MCF 10A (cell line): ENCODE results near the gene SLC5A3. TPM values are rescaled to one million over a fixed set of nuclear protein-coding genes. Genes with fewer than 3 reads are reported as not detected.

Source experiments
- BruUV-seq: library from RNA; stranded (reverse); fragments of 400-500 nt; replicated peaks from 2 replicates; lab custom pipeline; 2021; lab: Mats Ljungman, UMichigan
- CTCF ChIA-PET: fragments of 300-600 bp; sonication (Branson Sonifier 250); formaldehyde crosslinking; extraction: SDS; loops from one replicate; lab custom pipeline; 2021; ENCODE audit warnings: antibody characterized with exemption, inconsistent platforms; lab: Yijun Ruan, JAX
- POLR2A ChIA-PET: fragments of 300-600, 350-650 bp; sonication (Branson Sonifier 250); formaldehyde crosslinking; extraction: SDS; loops from one replicate; lab custom pipeline; 2020; ENCODE audit warnings: antibody characterized with exemption, inconsistent platforms; lab: Yijun Ruan, JAX
- DNase-seq: peaks from one replicate; pipeline ENCODE4 v3.0.0-alpha.2; 2018; ENCODE audit not compliant: unreplicated experiment
- H3K27ac Mint-ChIP-seq: one replicate; pipeline ENCODE4 v1.8.0; 2022; ENCODE audit warnings: mild to moderate bottlenecking, low read depth, mixed read lengths; ENCODE audit not compliant: unreplicated experiment
- H3K27me3 Mint-ChIP-seq: one replicate; pipeline ENCODE4 v1.8.0; 2022; ENCODE audit warnings: mixed read lengths; ENCODE audit not compliant: insufficient read depth, unreplicated experiment
- H3K36me3 Mint-ChIP-seq: one replicate; pipeline ENCODE4 v1.8.0; 2022; ENCODE audit warnings: mild to moderate bottlenecking, moderate library complexity, mixed read lengths; ENCODE audit not compliant: insufficient read depth, unreplicated experiment
- H3K4me1 Mint-ChIP-seq: one replicate; pipeline ENCODE4 v1.8.0; 2022; ENCODE audit warnings: mixed read lengths; ENCODE audit not compliant: insufficient read depth, unreplicated experiment
- H3K4me3 Mint-ChIP-seq: one replicate; pipeline ENCODE4 v1.8.0; 2022; ENCODE audit warnings: mild to moderate bottlenecking, moderate library complexity, mixed read lengths; ENCODE audit not compliant: unreplicated experiment
- H3K9me3 Mint-ChIP-seq: one replicate; pipeline ENCODE4 v1.8.0; 2022; ENCODE audit warnings: mixed read lengths; ENCODE audit not compliant: unreplicated experiment
- intact Hi-C: fragments of 100-400 bp; cut with micrococcal nuclease; formaldehyde crosslinking; loops from 2 replicates; pipeline ENCODE4 v1.14.1; 2022
- total RNA-seq: library from RNA; stranded (reverse); gene quantifications from 2 replicates; pipeline ENCODE4 v1.2.3, GENCODE V29; 2022
- TF ChIP-seq, protein P1 (sequence below): fragments of 200-600 bp; IDR thresholded peaks from one replicate; pipeline ENCODE4 v1.8.0; 2022; ENCODE audit warnings: antibody characterized with exemption, mild to moderate bottlenecking; ENCODE audit not compliant: unreplicated experiment

Gene SLC5A3
- total RNA-seq, 1 experiment from 2014 or later: 8.5 TPM

DNA sequence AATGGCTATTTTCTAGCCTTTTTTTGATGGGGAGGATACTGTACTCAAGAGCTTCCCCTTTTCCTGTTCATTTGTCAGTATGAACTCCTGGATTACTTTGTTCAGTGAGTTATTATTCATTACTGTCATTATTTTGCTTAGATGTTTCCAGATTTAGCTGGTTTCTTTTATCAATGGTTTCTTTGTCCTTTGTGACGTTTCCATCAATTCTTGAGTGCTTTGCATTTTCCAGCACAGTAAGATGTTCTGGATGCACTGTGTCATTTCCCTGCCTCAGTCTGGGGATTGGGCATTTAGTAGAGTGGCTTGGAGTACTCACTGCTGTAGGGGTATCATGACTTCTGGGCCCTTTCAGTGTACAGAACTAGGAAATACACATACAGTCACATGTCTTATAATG is 34.2 kb downstream of the SLC5A3 start:
- Mint-ChIP-seq H3K27me3 (no peaks in the 10 kb centered on the region), H3K27ac (no peak overlapping the region), H3K36me3 (peaks cover 5% of the 10 kb centered on the region), H3K4me3 (no peak overlapping the region), H3K4me1 (peaks cover 11% of the 10 kb centered on the region), H3K9me3 (no peaks in the 10 kb centered on the region)
- no peak for DNase-seq
- no TSS peak for BruUV-seq
- intact Hi-C loops: no loop called here
- TF ChIP-seq, protein P1, sequence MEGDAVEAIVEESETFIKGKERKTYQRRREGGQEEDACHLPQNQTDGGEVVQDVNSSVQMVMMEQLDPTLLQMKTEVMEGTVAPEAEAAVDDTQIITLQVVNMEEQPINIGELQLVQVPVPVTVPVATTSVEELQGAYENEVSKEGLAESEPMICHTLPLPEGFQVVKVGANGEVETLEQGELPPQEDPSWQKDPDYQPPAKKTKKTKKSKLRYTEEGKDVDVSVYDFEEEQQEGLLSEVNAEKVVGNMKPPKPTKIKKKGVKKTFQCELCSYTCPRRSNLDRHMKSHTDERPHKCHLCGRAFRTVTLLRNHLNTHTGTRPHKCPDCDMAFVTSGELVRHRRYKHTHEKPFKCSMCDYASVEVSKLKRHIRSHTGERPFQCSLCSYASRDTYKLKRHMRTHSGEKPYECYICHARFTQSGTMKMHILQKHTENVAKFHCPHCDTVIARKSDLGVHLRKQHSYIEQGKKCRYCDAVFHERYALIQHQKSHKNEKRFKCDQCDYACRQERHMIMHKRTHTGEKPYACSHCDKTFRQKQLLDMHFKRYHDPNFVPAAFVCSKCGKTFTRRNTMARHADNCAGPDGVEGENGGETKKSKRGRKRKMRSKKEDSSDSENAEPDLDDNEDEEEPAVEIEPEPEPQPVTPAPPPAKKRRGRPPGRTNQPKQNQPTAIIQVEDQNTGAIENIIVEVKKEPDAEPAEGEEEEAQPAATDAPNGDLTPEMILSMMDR: no peak
- ChIA-PET POLR2A (no interaction called here), CTCF (interaction anchor here (1.5 kb wide), 1 partner anchor 183 kb away, joined by 3 read pairs; no protein-coding TSS in a partner anchor)

DNA sequence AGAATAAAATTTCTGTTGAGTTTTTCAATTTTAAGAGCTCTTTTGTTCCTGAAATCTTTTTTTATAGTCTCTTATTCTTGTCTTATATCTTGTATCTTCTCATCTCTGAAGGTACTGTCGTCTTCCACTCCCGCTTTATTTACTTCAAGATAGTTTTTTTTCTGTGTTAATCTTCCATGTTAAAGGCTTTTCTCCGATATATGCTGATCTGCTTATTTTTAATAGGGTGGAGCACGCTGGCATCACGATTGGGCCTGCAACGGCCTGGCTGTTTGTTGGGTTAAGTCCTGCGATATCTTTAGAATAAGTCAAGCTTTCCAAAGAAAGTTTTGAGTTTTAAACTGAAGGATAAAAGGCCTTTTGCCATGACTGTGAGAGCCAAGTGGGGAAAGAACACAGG is 35.7 kb downstream of the SLC5A3 start:
- Mint-ChIP-seq H3K4me3 (no peak overlapping the region), H3K27me3 (no peaks in the 10 kb centered on the region), H3K36me3 (peaks cover 5% of the 10 kb centered on the region), H3K4me1 (peaks cover 20% of the 10 kb centered on the region), H3K27ac (no peak overlapping the region), H3K9me3 (no peaks in the 10 kb centered on the region)
- no TSS peak for BruUV-seq
- ChIA-PET POLR2A (interaction anchor here (1.3 kb wide), 1 partner anchor 15 kb away, joined by 5 read pairs; no protein-coding TSS in a partner anchor), CTCF (interaction anchor here (0.6 to 1.7 kb wide), 7 partner anchors 8 to 185 kb away, joined by 3 to 5 read pairs (median 3); no protein-coding TSS in a partner anchor)
- intact Hi-C loops: no loop called here
- TF ChIP-seq, protein P1: no peak
- no peak for DNase-seq

DNA sequence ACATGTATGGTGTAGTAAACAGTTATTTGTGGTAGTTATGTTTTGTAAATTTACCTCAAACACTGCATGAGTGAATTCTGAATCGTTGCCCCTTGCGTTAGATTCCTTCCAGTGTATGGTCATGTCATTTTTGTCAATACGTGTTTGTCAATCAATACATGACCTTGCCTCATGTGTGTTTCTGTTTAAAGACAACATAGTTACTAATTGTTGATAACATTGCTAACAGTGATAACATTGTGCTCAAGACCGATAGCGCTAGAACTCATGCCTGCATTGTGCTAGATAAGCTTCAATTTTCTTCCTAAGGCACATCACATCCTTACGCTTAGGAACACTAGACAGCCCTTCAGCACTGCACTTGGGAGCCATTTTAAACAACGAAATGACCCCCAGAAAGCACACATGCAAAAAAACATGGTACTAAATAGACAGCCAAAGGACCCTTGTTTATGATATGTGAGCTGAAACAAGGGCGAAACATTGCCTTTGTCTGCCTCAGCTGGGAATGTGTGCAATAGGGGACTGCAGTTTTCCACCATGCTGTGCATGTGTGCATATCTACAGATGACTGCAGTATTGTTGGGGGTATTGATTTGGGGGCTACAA is 37.3 kb downstream of the SLC5A3 start:
- ChIA-PET POLR2A (interaction anchor here (1.1 kb wide), 1 partner anchor 163 kb away, joined by 3 read pairs; no protein-coding TSS in a partner anchor), CTCF (interaction anchor here (0.7 to 1.7 kb wide), 3 partner anchors 9 to 241 kb away, joined by 4 to 5 read pairs (median 4); no protein-coding TSS in a partner anchor)
- BruUV-seq: no TSS peak
- H3K27me3 Mint-ChIP-seq: no peaks in the 10 kb centered on the region
- peaks cover 5% of the 10 kb centered on the region for H3K36me3 Mint-ChIP-seq
- TF ChIP-seq, protein P1: no peak
- no peak overlapping the region for H3K27ac Mint-ChIP-seq
- no peak for DNase-seq
- no peak overlapping the region for H3K4me3 Mint-ChIP-seq
- intact Hi-C loops: no loop called here
- peaks cover 20% of the 10 kb centered on the region for H3K4me1 Mint-ChIP-seq
- H3K9me3 Mint-ChIP-seq: no peaks in the 10 kb centered on the region

DNA sequence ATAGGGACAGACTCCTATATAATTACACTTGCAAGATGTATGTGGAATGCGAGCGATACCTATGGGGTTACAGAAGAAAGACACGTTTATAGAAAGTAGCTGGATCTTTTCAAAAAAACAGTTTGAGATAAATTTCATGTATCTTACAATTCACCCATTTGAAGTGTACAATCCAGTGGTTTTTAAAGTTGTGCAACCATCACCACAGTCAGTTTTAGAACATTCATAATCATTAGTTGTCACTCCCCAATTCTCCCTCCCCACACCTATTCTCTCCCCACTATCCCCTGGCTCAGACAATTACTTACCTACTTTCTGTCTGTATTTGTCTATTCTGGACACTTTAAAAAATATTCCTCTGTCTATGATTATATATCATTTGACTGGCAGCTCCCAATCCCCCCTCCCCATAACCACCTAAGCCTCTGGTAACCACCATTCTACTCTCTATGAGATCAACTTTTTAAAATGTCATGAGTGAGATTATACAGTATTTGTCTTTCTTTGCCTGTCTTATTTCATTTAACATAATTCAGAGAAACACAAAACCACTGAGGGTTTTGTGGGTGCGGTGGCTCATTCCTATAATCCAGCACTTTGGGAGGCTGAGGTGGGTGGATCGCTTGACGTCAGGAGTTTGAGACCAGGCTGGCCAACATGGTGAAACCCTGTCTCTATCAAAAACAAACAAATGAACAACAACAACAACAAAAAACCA is 39.1 kb downstream of the SLC5A3 start:
- Mint-ChIP-seq H3K36me3 (peaks cover 5% of the 10 kb centered on the region), H3K4me3 (no peak overlapping the region), H3K4me1 (peaks cover 20% of the 10 kb centered on the region), H3K27ac (peak overlapping the region; percentile 4), H3K9me3 (no peaks in the 10 kb centered on the region), H3K27me3 (no peaks in the 10 kb centered on the region)
- intact Hi-C loops: no loop called here
- no TSS peak for BruUV-seq
- DNase-seq: no peak
- ChIA-PET CTCF (no interaction called here), POLR2A (interaction anchor here (2.0 kb wide), 1 partner anchor 8 kb away, joined by 5 read pairs; no protein-coding TSS in a partner anchor)
- TF ChIP-seq, protein P1: no peak
